Cardiac muscle cell (in vitro differentiated cells and primary cell): ENCODE data around the gene MEX3B. TPM values are rescaled to one million over a fixed set of nuclear protein-coding genes. Genes with fewer than 3 reads are reported as not detected.
A peak's percentile ranks its signal among the peaks of the same experiment; 100 is the strongest.

Source experiments
- DNase-seq, 2 donors: peaks; one replicate each; pipeline versions ENCODE4 v3.0.0 to v3.0.0-alpha.2; 2010 to 2017; ENCODE audit warnings: low read depth in 1 of 2, low spot score in 1 of 2
- H3K27ac ChIP-seq: fragments of 200-600 bp; sonication (generic); 2 replicates; pipeline ENCODE4 v1.5.1; 2016
- H3K27me3 ChIP-seq: fragments of 200-600 bp; sonication (generic); 2 replicates; pipeline ENCODE4 v1.6.0; 2016; ENCODE audit warnings: control low read depth
- H3K36me3 ChIP-seq: fragments of 200-600 bp; sonication (generic); 2 replicates; pipeline ENCODE4 v1.5.1; 2016; ENCODE audit warnings: control low read depth
- H3K4me1 ChIP-seq: fragments of 200-600 bp; sonication (generic); 2 replicates; pipeline ENCODE4 v1.8.1; 2017; ENCODE audit warnings: low read depth, mild to moderate bottlenecking, mixed run types
- H3K4me3 ChIP-seq: fragments of 200-600 bp; sonication (generic); 2 replicates; pipeline ENCODE4 v1.5.1; 2016; ENCODE audit warnings: mild to moderate bottlenecking
- H3K9me3 ChIP-seq: fragments of 200-600 bp; sonication (generic); 2 replicates; pipeline ENCODE4 v1.5.1; 2017; ENCODE audit warnings: low read depth, mild to moderate bottlenecking, control low read depth
- CTCF ChIP-seq: IDR thresholded peaks from 2 replicates; pipeline ENCODE4 v1.5.1; 2012; ENCODE audit warnings: low read depth, mild to moderate bottlenecking, low read length
- polyA plus RNA-seq: library from polyadenylated mRNA; unstranded; fragments of >200 nt; fragmentation: Nextera tagmentation; extraction: Ambion mirVana; gene quantifications from 2 replicates; pipeline ENCODE4 v1.2.1, GENCODE V29; 2016
- total RNA-seq: library from RNA; depleted of rRNA; stranded (reverse); fragments of >200 nt; gene quantifications from 2 replicates; pipeline ENCODE4 v1.2.3, GENCODE V29; 2016

Gene MEX3B
- 12.4 and 12.7 TPM in 2 replicates for total RNA-seq
- 2.4 and 3.8 TPM in 2 replicates for polyA plus RNA-seq

GRCh38 chr15:82045892-82046665, at the start of gene MEX3B:
TSS of gene MEX3B (minus strand) at chr15:82046018. CDS start at chr15:82045705, 313 bp downstream.
- TF ChIP-seq CTCF, result no peak
- H3K27ac ChIP-seq, result peak within 1 kb of the TSS; percentile 70
- H3K9me3 ChIP-seq, result no peaks in the 10 kb centered on the region

GRCh38 chr15:82093774-82094211, 48.0 kb upstream of the MEX3B start:
- H3K4me3 ChIP-seq, result no peak overlapping the region
- H3K27ac ChIP-seq, result no peak overlapping the region
- H3K4me1 ChIP-seq, result no peaks in the 10 kb centered on the region
- TF ChIP-seq CTCF, result no peak
- H3K9me3 ChIP-seq, result no peaks in the 10 kb centered on the region
- no peaks in the 10 kb centered on the region for H3K27me3 ChIP-seq
- DNase-seq, result peak in 1 of 2 donors; percentile 94
- no peaks in the 10 kb centered on the region for H3K36me3 ChIP-seq

More at GRCh38 chr15:82045892-82046665, at the start of gene MEX3B:
- peaks cover 58% of the 10 kb centered on the region for H3K27me3 ChIP-seq
- peak within 1 kb of the TSS; percentile 88 for H3K4me3 ChIP-seq
- H3K4me1 ChIP-seq, result no peaks in the 10 kb centered on the region
- peak; percentile 98 to 99 for DNase-seq
- no peaks in the 10 kb centered on the region for H3K36me3 ChIP-seq

GRCh38 chr15:82093325-82093724, 47.5 kb upstream of the MEX3B start:
- Histone ChIP-seq H3K4me1 (no peaks in the 10 kb centered on the region), H3K9me3 (no peaks in the 10 kb centered on the region), H3K4me3 (no peak overlapping the region), H3K27ac (no peak overlapping the region), H3K27me3 (no peaks in the 10 kb centered on the region), H3K36me3 (no peaks in the 10 kb centered on the region)
- no peak for DNase-seq
- no peak for TF ChIP-seq CTCF

- Histone ChIP-seq H3K4me3 (no peak overlapping the region), H3K4me1 (no peaks in the 10 kb centered on the region), H3K27me3 (no peaks in the 10 kb centered on the region), H3K36me3 (no peaks in the 10 kb centered on the region), H3K27ac (no peak overlapping the region), H3K9me3 (no peaks in the 10 kb centered on the region)
- DNase-seq, result peak in 1 of 2 donors; percentile 11
- TF ChIP-seq CTCF, result no peak
Observed at GRCh38 chr15:82091636-82092140, 45.9 kb upstream of the MEX3B start.

- TF ChIP-seq CTCF, result no peak
- no peaks in the 10 kb centered on the region for H3K27me3 ChIP-seq
- H3K36me3 ChIP-seq, result no peaks in the 10 kb centered on the region
- H3K4me1 ChIP-seq, result no peaks in the 10 kb centered on the region
- no peaks in the 10 kb centered on the region for H3K9me3 ChIP-seq
- no peak overlapping the region for H3K4me3 ChIP-seq
- no peak overlapping the region for H3K27ac ChIP-seq
- no peak for DNase-seq
Observed at GRCh38 chr15:82086243-82086995, 40.6 kb upstream of the MEX3B start.
